ENCODE measurements around the gene TRPM4.

DNA sequence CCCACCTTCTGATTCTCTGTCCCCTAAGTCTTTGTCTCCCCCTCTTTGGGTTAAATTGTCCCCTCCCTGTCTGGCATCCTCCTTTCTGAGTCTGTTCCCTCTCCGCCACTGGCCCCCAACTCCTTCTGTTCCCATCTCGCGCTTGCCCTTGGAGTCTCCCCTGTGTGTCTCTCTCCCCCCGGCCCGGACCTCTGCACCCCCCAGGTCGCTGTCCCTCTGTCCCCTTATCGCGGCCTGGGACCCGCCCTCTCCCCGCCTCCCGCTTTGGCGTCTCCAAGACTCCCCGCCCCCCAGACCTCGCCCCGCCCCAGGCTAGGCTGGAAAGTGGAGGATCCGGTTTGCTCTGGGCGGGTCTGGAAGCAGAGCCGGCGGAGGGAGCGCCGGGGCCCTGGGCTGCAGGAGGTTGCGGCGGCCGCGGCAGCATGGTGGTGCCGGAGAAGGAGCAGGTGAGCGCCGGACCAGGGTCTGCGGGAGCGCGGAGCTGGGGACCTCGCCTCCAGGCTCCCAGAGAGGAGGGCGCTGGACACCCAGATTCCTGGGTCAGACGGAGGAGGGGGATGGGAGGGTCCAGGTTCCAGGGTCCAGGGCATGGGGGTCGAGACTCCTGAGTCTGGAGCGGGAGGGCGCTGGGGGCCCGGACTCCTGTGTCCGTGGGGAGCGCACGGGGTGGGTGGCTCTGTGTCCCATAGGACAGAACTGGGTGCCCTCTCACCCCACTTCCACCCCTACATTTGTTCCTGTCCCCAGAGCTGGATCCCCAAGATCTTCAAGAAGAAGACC, at the start of gene TRPM4:
- TF ChIP-seq, protein P1, sequence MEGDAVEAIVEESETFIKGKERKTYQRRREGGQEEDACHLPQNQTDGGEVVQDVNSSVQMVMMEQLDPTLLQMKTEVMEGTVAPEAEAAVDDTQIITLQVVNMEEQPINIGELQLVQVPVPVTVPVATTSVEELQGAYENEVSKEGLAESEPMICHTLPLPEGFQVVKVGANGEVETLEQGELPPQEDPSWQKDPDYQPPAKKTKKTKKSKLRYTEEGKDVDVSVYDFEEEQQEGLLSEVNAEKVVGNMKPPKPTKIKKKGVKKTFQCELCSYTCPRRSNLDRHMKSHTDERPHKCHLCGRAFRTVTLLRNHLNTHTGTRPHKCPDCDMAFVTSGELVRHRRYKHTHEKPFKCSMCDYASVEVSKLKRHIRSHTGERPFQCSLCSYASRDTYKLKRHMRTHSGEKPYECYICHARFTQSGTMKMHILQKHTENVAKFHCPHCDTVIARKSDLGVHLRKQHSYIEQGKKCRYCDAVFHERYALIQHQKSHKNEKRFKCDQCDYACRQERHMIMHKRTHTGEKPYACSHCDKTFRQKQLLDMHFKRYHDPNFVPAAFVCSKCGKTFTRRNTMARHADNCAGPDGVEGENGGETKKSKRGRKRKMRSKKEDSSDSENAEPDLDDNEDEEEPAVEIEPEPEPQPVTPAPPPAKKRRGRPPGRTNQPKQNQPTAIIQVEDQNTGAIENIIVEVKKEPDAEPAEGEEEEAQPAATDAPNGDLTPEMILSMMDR (IDR thresholded peaks at IDR 0.05) = no peak
- peak in 3 of 4 donors; percentile 53 to 82 (median 66) for TF ChIP-seq POLR2A (IDR thresholded peaks at IDR 0.05)

Measured in esophagus squamous epithelium (tissue), 4 donors.